Calu3 (cell line): ENCODE measurements around the gene NME2. TPM values are rescaled to one million over a fixed set of nuclear protein-coding genes. Genes with fewer than 3 reads are reported as not detected.
A peak's percentile ranks its signal among the peaks of the same experiment; 100 is the strongest.

Experiments
- BruUV-seq: library from RNA; stranded (reverse); fragments of 400-500 nt; replicated peaks from 2 replicates; lab custom pipeline; 2021; lab: Mats Ljungman, UMichigan
- CTCF ChIA-PET: fragments of 300-600 bp; sonication (Branson Sonifier 250); formaldehyde crosslinking; loops from one replicate; lab custom pipeline; 2022; ENCODE audit warnings: antibody characterized with exemption; lab: Charles Lee
- DNase-seq: peaks from one replicate; pipeline ENCODE4 v3.0.0; 2022
- H3K27ac Mint-ChIP-seq: one replicate; pipeline ENCODE4 v1.8.0; 2022; ENCODE audit warnings: mixed read lengths; ENCODE audit not compliant: unreplicated experiment
- H3K27me3 Mint-ChIP-seq: one replicate; pipeline ENCODE4 v1.8.0; 2022; ENCODE audit warnings: mixed read lengths; ENCODE audit not compliant: unreplicated experiment
- H3K36me3 Mint-ChIP-seq: one replicate; pipeline ENCODE4 v1.8.0; 2022; ENCODE audit warnings: mild to moderate bottlenecking, moderate library complexity, mixed read lengths; ENCODE audit not compliant: insufficient read depth, unreplicated experiment
- H3K4me1 Mint-ChIP-seq: one replicate; pipeline ENCODE4 v1.8.0; 2022; ENCODE audit warnings: mild to moderate bottlenecking, low read depth, mixed read lengths; ENCODE audit not compliant: unreplicated experiment
- H3K4me3 Mint-ChIP-seq: one replicate; pipeline ENCODE4 v1.8.0; 2022; ENCODE audit warnings: mild to moderate bottlenecking, low read depth, moderate library complexity, mixed read lengths; ENCODE audit not compliant: unreplicated experiment
- H3K9me3 Mint-ChIP-seq: one replicate; pipeline ENCODE4 v1.8.0; 2022; ENCODE audit warnings: low read depth, mixed read lengths; ENCODE audit not compliant: unreplicated experiment
- intact Hi-C: fragments of 100-400 bp; cut with micrococcal nuclease; formaldehyde crosslinking; loops from one replicate; pipeline ENCODE4 v1.10.0; 2022; ENCODE audit not compliant: unreplicated experiment
- total RNA-seq: library from RNA; stranded (reverse); gene quantifications from 2 replicates; pipeline ENCODE4 v1.2.3, GENCODE V29; 2022
- TF ChIP-seq, protein P1 (sequence below): fragments of 200-600 bp; IDR thresholded peaks from one replicate; pipeline ENCODE4 v1.8.0; 2022; ENCODE audit warnings: antibody characterized with exemption; ENCODE audit not compliant: unreplicated experiment

The NME2 gene
- total RNA-seq, 1 experiment from 2014 or later, result 1,060 TPM

DNA sequence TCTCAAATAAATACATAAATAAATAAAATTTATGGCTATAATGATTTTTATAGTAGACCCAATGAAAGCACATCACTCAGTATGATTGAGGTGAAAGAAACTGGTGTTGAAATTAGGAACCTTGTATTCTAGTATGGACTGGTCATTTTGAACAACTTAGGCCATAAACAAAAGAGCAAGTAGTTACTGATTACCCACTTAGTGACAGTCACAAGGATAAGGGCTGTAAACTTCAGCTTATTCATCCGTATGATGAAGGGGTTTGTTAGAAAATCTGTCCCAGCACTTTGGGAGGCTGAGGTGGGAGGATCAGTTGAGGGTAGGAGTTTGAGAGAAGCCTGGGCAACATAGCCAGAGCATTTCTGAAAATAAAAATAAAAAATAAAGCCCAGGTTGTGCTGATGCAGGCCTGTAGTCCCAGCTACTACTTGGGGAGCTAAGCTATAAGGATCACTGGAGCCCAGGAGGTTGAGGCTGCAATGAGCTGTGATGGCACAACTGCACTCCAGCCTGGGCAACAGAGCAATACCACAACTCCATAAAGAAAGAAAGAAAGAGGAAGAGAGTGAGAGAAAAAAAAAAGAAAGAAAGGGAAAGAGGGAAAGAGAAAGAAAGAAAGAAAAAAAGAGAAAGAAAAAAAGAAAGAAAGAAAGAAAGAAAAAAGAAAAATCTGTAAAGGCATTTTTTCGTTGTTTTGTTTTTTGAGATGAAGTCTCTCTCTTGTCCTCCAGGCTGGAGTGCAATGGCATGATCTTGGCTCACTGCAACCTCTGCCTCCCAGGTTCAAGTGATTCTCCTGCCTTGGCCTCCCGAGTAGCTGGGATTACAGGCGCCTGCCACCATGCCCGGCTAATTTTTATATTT lies 41.3 kb upstream of the NME2 start:
- CTCF ChIA-PET, result interaction anchor here (0.7 kb wide), 2 partner anchors 23 to 28 kb away, joined by 3 to 7 read pairs; partner anchors contain the start of gene NME1
- DNase-seq, result no peak
- Mint-ChIP-seq H3K4me1 (peaks cover 53% of the 10 kb centered on the region), H3K36me3 (peaks cover 28% of the 10 kb centered on the region), H3K27ac (peak overlapping the region; percentile 2), H3K4me3 (no peak overlapping the region), H3K27me3 (no peaks in the 10 kb centered on the region), H3K9me3 (no peaks in the 10 kb centered on the region)
- TF ChIP-seq, protein P1, sequence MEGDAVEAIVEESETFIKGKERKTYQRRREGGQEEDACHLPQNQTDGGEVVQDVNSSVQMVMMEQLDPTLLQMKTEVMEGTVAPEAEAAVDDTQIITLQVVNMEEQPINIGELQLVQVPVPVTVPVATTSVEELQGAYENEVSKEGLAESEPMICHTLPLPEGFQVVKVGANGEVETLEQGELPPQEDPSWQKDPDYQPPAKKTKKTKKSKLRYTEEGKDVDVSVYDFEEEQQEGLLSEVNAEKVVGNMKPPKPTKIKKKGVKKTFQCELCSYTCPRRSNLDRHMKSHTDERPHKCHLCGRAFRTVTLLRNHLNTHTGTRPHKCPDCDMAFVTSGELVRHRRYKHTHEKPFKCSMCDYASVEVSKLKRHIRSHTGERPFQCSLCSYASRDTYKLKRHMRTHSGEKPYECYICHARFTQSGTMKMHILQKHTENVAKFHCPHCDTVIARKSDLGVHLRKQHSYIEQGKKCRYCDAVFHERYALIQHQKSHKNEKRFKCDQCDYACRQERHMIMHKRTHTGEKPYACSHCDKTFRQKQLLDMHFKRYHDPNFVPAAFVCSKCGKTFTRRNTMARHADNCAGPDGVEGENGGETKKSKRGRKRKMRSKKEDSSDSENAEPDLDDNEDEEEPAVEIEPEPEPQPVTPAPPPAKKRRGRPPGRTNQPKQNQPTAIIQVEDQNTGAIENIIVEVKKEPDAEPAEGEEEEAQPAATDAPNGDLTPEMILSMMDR, result no peak
- intact Hi-C loops, result no loop called here
- no TSS peak for BruUV-seq

DNA sequence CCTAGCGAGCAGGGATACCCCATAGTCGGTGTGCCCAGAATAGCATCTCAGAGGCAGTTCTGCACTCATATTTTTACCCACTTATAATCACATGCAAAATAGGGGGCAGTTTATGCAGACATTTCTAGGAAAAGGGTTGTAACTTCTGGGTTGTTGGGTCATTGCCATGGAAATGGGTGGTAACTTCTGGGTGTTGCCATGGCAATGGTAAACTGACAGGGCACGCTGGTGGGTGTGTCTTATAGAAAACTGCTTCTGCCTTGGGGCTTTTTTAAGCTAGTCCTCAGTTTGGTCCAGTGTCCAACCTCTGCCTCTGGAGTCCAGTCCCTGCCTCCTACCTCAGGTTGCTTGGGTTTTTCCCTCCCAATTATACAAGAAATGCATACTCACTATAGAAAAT lies 38.1 kb upstream of the NME2 start:
- H3K9me3 Mint-ChIP-seq, result no peaks in the 10 kb centered on the region
- H3K27ac Mint-ChIP-seq, result no peak overlapping the region
- TF ChIP-seq, protein P1, result no peak
- no peaks in the 10 kb centered on the region for H3K36me3 Mint-ChIP-seq
- peak; percentile 53 for DNase-seq
- no peak overlapping the region for H3K4me3 Mint-ChIP-seq
- no TSS peak for BruUV-seq
- CTCF ChIA-PET, result no interaction called here
- intact Hi-C loops, result no loop called here
- peaks cover 46% of the 10 kb centered on the region for H3K4me1 Mint-ChIP-seq
- H3K27me3 Mint-ChIP-seq, result no peaks in the 10 kb centered on the region

DNA sequence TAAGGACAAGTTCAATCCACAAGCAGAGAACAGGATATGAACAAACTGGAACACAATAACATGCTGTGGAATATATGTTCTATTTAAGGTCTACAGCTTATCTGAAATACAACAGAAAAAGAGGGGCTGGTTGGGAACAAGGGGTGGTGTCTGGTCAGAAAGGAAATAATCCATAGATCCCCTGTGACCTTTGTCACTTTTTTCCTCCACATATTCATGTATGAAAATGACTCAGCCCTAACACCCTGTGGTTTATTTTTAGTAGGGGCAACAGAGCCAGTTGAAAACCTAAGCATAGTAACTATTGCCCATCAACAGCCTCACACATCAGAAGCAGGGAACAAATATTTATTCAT lies 33.3 kb upstream of the NME2 start:
- peak overlapping the region; percentile 49 for H3K27ac Mint-ChIP-seq
- peaks cover 28% of the 10 kb centered on the region for H3K4me1 Mint-ChIP-seq
- TF ChIP-seq, protein P1, result no peak
- CTCF ChIA-PET, result interaction anchor here (1.0 to 1.1 kb wide), 2 partner anchors 12 to 132 kb away, joined by 3 read pairs; no protein-coding TSS in a partner anchor
- intact Hi-C loops, result no loop called here
- DNase-seq, result no peak
- H3K9me3 Mint-ChIP-seq, result no peaks in the 10 kb centered on the region
- no peaks in the 10 kb centered on the region for H3K27me3 Mint-ChIP-seq
- no peaks in the 10 kb centered on the region for H3K36me3 Mint-ChIP-seq
- BruUV-seq, result no TSS peak
- no peak overlapping the region for H3K4me3 Mint-ChIP-seq

DNA sequence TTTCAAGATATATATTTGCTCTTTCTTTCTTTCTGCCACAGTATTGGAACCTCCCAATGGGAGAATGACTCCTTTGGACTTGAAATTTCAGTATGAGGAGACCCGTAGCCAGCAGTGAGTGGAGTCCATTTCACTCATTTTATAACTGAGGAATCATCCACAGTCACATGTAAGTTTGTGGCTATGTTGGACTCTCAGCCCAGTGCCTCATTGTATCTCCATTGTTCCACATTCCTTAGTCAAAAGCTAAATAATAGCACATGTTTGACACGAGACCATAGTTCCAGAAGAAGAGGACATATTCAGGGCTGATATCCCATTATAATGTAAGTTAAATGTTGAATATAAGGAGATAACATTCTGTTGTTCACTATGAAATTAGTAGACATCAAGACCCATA lies 32.8 kb upstream of the NME2 start:
- Mint-ChIP-seq H3K9me3 (no peaks in the 10 kb centered on the region), H3K4me3 (no peak overlapping the region), H3K4me1 (peaks cover 24% of the 10 kb centered on the region), H3K27me3 (no peaks in the 10 kb centered on the region), H3K36me3 (no peaks in the 10 kb centered on the region), H3K27ac (peak overlapping the region; percentile 49)
- intact Hi-C loops, result no loop called here
- TF ChIP-seq, protein P1, result no peak
- no TSS peak for BruUV-seq
- CTCF ChIA-PET, result interaction anchor here (1.1 kb wide), 1 partner anchor 12 kb away, joined by 3 read pairs; no protein-coding TSS in a partner anchor
- no peak for DNase-seq
